Activated T-cell treated with anti-CD3 and anti-CD28 coated beads, Interleukin-2, amount 50 U/mL, for 24 hours (primary cell): ENCODE measurements around the gene MCU.

Experiments used
- DNase-seq: peaks from one replicate; pipeline ENCODE4 v3.0.0-alpha.2; 2020
- H3K27ac Mint-ChIP-seq: 2 replicates; pipeline ENCODE4 v1.8.0; 2020; ENCODE audit warnings: mild to moderate bottlenecking, mixed read lengths
- H3K27me3 Mint-ChIP-seq: 2 replicates; pipeline ENCODE4 v1.8.0; 2020; ENCODE audit warnings: mixed read lengths
- H3K36me3 Mint-ChIP-seq: 2 replicates; pipeline ENCODE4 v1.8.0; 2020; ENCODE audit warnings: low read depth, mixed read lengths
- H3K4me1 Mint-ChIP-seq: 2 replicates; pipeline ENCODE4 v1.8.0; 2020; ENCODE audit warnings: low read depth, mixed read lengths
- H3K4me3 Mint-ChIP-seq: 2 replicates; pipeline ENCODE4 v1.8.0; 2020; ENCODE audit warnings: mild to moderate bottlenecking, moderate library complexity, mixed read lengths
- H3K9me3 Mint-ChIP-seq: 2 replicates; pipeline ENCODE4 v1.8.0; 2020; ENCODE audit warnings: mixed read lengths

Gene MCU

DNA sequence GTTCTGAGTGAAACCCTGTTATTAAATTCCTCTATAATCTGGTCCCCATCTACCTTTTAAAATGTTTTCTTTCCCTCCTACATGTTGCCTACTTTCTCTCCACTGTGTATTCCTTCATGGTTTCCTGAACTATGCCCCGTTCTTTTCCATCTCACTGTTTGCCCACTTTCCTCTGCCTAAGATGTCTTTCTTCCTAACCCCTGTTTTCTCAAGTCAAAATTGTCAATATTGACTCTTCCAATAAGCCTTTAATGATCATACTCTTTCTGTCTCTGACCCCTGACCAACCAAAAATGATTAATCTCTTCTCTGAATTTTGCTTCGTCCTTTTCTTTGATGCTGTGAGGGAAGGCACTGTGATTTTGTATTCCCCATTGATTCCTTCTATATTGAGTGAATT lies 171.0 kb downstream of the MCU start:
- no peaks in the 10 kb centered on the region for H3K4me1 Mint-ChIP-seq

GRCh38 chr10:72875250-72876055 lies 183.5 kb downstream of the MCU start:
- DNase-seq: no peak
- no peak overlapping the region for H3K27ac Mint-ChIP-seq

More for the DNA sequence above, 171.0 kb downstream of the MCU start:
- no peak for DNase-seq
- H3K36me3 Mint-ChIP-seq: peaks cover 26% of the 10 kb centered on the region
- H3K4me3 Mint-ChIP-seq: no peak overlapping the region
- no peaks in the 10 kb centered on the region for H3K27me3 Mint-ChIP-seq
- no peaks in the 10 kb centered on the region for H3K9me3 Mint-ChIP-seq
- H3K27ac Mint-ChIP-seq: no peak overlapping the region

GRCh38 chr10:72879245-72879644 lies 187.3 kb downstream of the MCU start:
- Mint-ChIP-seq H3K27ac (no peak overlapping the region), H3K27me3 (no peaks in the 10 kb centered on the region), H3K9me3 (peaks cover 10% of the 10 kb centered on the region), H3K4me3 (no peak overlapping the region), H3K36me3 (peaks cover 39% of the 10 kb centered on the region), H3K4me1 (peaks cover 4% of the 10 kb centered on the region)
- DNase-seq: no peak

More at GRCh38 chr10:72875250-72876055, 183.5 kb downstream of the MCU start:
- Mint-ChIP-seq H3K4me1 (no peaks in the 10 kb centered on the region), H3K9me3 (no peaks in the 10 kb centered on the region), H3K36me3 (peaks cover 38% of the 10 kb centered on the region), H3K27me3 (no peaks in the 10 kb centered on the region), H3K4me3 (no peak overlapping the region)

- Mint-ChIP-seq H3K4me1 (peaks cover 9% of the 10 kb centered on the region), H3K36me3 (peaks cover 51% of the 10 kb centered on the region), H3K4me3 (no peak overlapping the region), H3K27me3 (no peaks in the 10 kb centered on the region), H3K9me3 (peaks cover 10% of the 10 kb centered on the region), H3K27ac (no peak overlapping the region)
- DNase-seq: no peak
Observed at GRCh38 chr10:72881291-72881690, 189.3 kb downstream of the MCU start.

DNA sequence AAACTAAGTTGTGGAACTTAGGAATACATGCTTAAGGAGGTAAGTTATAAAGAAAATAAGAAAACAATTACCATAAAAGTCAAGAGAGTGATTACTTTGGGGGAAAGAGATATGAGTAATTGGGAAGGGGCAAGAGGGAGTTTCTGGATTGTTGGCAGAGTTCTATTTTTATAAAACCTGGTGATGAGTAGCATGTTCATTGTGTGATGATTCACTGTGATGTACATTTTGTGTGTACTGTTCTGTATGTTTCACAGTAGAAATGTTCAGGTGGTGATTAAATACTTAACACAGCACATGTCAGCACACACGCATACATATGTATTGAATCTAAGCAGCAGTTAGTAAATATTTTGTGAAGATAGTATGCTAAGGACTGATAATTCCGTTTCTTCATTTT lies 191.9 kb downstream of the MCU start:
- Mint-ChIP-seq H3K4me1 (peaks cover 22% of the 10 kb centered on the region), H3K27ac (no peak overlapping the region), H3K9me3 (peaks cover 10% of the 10 kb centered on the region), H3K36me3 (peaks cover 56% of the 10 kb centered on the region), H3K27me3 (no peaks in the 10 kb centered on the region), H3K4me3 (no peak overlapping the region)
- no peak for DNase-seq

GRCh38 chr10:72885953-72886352 lies 194.0 kb downstream of the MCU start:
- DNase-seq: no peak
- H3K36me3 Mint-ChIP-seq: peaks cover 47% of the 10 kb centered on the region
- H3K27ac Mint-ChIP-seq: no peak overlapping the region
- no peak overlapping the region for H3K4me3 Mint-ChIP-seq
- H3K4me1 Mint-ChIP-seq: peaks cover 22% of the 10 kb centered on the region
- no peaks in the 10 kb centered on the region for H3K27me3 Mint-ChIP-seq
- H3K9me3 Mint-ChIP-seq: peaks cover 10% of the 10 kb centered on the region

DNA sequence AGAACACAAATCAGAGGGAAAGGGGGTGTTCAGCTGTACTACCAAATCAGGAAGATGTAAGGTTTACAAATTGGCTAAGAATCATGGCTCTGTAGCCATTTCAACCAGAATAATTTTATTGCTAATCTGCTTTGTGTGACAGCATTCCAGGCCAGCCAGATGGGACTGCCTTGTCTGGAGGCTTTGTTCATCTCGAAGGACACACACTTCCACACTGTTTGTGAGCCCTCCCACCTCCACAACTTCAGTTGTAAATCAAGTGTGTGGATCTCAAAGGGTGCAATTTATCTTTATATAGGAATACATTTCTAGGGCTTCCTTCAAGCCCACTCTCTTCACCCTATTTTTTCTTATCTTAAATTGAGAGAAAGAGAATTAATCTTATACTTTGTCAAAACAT lies 194.7 kb downstream of the MCU start:
- peaks cover 46% of the 10 kb centered on the region for H3K36me3 Mint-ChIP-seq
- H3K4me3 Mint-ChIP-seq: no peak overlapping the region
- peaks cover 22% of the 10 kb centered on the region for H3K4me1 Mint-ChIP-seq
- peak overlapping the region; percentile 87 for H3K27ac Mint-ChIP-seq
- no peak for DNase-seq
- peaks cover 8% of the 10 kb centered on the region for H3K9me3 Mint-ChIP-seq
- no peaks in the 10 kb centered on the region for H3K27me3 Mint-ChIP-seq

- peak overlapping the region; percentile 87 for H3K27ac Mint-ChIP-seq
- H3K27me3 Mint-ChIP-seq: no peaks in the 10 kb centered on the region
- DNase-seq: no peak
- peaks cover 6% of the 10 kb centered on the region for H3K9me3 Mint-ChIP-seq
- peaks cover 22% of the 10 kb centered on the region for H3K4me1 Mint-ChIP-seq
- peaks cover 42% of the 10 kb centered on the region for H3K36me3 Mint-ChIP-seq
- H3K4me3 Mint-ChIP-seq: peak overlapping the region; percentile 41
Observed at GRCh38 chr10:72887043-72887442, 195.1 kb downstream of the MCU start.

GRCh38 chr10:72888151-72888638 lies 196.3 kb downstream of the MCU start:
- no peaks in the 10 kb centered on the region for H3K27me3 Mint-ChIP-seq
- peaks cover 32% of the 10 kb centered on the region for H3K36me3 Mint-ChIP-seq
- no peak overlapping the region for H3K4me3 Mint-ChIP-seq
- H3K27ac Mint-ChIP-seq: no peak overlapping the region
- H3K9me3 Mint-ChIP-seq: no peaks in the 10 kb centered on the region
- H3K4me1 Mint-ChIP-seq: peaks cover 22% of the 10 kb centered on the region
- DNase-seq: no peak

DNA sequence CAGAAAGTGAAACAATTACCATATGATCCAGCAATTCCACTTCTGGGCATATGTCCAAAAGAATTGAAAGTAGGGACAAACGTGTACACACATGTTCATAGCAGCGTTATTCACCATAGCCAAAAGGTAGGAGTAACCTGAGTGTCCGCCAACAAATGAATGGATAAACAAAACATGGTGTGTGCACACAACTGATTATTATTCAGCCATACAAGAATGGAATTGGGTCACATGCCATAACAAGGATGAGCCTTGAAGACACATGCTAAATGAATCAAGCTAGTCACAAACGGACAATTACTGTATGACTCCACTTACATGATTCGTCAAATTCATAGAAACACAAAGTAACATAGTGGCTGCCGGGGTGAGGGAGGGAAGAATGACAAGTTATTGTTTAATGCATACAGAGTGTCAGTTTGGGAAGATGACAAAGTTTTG lies 197.5 kb downstream of the MCU start:
- DNase-seq: no peak
- Mint-ChIP-seq H3K36me3 (peaks cover 27% of the 10 kb centered on the region), H3K9me3 (no peaks in the 10 kb centered on the region), H3K27ac (no peak overlapping the region), H3K4me3 (no peak overlapping the region), H3K27me3 (no peaks in the 10 kb centered on the region), H3K4me1 (peaks cover 17% of the 10 kb centered on the region)

DNA sequence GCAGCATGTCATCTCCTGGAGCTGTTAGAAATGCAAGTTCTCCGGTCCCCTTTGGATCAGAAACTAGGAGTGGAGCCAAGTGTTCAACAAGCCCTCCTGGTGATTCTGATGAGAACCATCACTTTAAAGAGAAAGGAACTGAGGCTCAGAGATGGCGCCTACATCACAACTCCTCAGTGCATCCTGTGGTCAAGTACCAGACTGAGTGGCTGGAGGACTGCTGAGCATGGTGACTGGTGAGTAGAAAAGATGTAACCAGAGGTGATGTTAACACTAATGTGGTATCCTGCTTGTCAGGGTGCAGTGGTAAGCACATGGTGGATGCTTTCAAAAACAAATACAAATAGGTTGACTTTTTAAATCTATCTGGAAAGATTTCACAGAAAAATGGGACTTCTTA lies 198.1 kb downstream of the MCU start:
- DNase-seq: no peak
- Mint-ChIP-seq H3K36me3 (peaks cover 27% of the 10 kb centered on the region), H3K27me3 (peaks cover 4% of the 10 kb centered on the region), H3K4me1 (peaks cover 17% of the 10 kb centered on the region), H3K4me3 (no peak overlapping the region), H3K27ac (no peak overlapping the region), H3K9me3 (no peaks in the 10 kb centered on the region)

- Mint-ChIP-seq H3K4me1 (no peaks in the 10 kb centered on the region), H3K9me3 (no peaks in the 10 kb centered on the region), H3K27ac (no peak within 1 kb of the TSS), H3K36me3 (peaks cover 4% of the 10 kb centered on the region), H3K27me3 (peaks cover 10% of the 10 kb centered on the region), H3K4me3 (no peak within 1 kb of the TSS)
- DNase-seq: no peak
Observed at GRCh38 chr10:72893136-72893798, 201.3 kb downstream of the MCU start, which contains the start of gene OIT3. Gene OIT3, plus strand, starts transcription at chr10:72893739. Its CDS starts 60 bp downstream, at chr10:72893799.

GRCh38 chr10:72895236-72895850 lies 203.4 kb downstream of the MCU start:
- no peak overlapping the region for H3K27ac Mint-ChIP-seq
- no peaks in the 10 kb centered on the region for H3K9me3 Mint-ChIP-seq

DNA sequence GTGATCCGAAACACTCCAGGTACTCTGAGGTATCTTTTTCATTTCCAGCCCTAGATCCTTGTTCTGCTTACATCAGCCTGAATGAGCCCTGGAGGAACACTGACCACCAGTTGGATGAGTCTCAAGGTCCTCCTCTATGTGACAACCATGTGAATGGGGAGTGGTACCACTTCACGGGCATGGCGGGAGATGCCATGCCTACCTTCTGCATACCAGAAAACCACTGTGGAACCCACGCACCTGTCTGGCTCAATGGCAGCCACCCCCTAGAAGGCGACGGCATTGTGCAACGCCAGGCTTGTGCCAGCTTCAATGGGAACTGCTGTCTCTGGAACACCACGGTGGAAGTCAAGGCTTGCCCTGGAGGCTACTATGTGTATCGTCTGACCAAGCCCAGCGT lies 206.7 kb downstream of the MCU start:
- no peak overlapping the region for H3K27ac Mint-ChIP-seq
- no peaks in the 10 kb centered on the region for H3K36me3 Mint-ChIP-seq
- DNase-seq: no peak
- H3K4me1 Mint-ChIP-seq: no peaks in the 10 kb centered on the region
- H3K9me3 Mint-ChIP-seq: no peaks in the 10 kb centered on the region
- H3K27me3 Mint-ChIP-seq: peaks cover 10% of the 10 kb centered on the region
- no peak overlapping the region for H3K4me3 Mint-ChIP-seq

More at GRCh38 chr10:72895236-72895850, 203.4 kb downstream of the MCU start:
- Mint-ChIP-seq H3K4me3 (no peak overlapping the region), H3K4me1 (no peaks in the 10 kb centered on the region), H3K27me3 (peaks cover 10% of the 10 kb centered on the region), H3K36me3 (no peaks in the 10 kb centered on the region)
- DNase-seq: no peak
